Embryonic facial prominence (tissue), 1 donor: ENCODE results near the gene CSRP1.
"Not testable (repeated sequence)": the region's sequence is repeated elsewhere in the genome, so short reads cannot be mapped to it uniquely, and the experiment has no call there.

ENCODE experiments used
- DNase-seq: peaks from one replicate; pipeline ENCODE4 v3.0.0-alpha.2; 2016; ENCODE audit errors: extremely low spot score

The CSRP1 gene

GRCh38 chr1:201476670-201477344 lies 30.1 kb downstream of the CSRP1 start:
- no peak for DNase-seq

DNA sequence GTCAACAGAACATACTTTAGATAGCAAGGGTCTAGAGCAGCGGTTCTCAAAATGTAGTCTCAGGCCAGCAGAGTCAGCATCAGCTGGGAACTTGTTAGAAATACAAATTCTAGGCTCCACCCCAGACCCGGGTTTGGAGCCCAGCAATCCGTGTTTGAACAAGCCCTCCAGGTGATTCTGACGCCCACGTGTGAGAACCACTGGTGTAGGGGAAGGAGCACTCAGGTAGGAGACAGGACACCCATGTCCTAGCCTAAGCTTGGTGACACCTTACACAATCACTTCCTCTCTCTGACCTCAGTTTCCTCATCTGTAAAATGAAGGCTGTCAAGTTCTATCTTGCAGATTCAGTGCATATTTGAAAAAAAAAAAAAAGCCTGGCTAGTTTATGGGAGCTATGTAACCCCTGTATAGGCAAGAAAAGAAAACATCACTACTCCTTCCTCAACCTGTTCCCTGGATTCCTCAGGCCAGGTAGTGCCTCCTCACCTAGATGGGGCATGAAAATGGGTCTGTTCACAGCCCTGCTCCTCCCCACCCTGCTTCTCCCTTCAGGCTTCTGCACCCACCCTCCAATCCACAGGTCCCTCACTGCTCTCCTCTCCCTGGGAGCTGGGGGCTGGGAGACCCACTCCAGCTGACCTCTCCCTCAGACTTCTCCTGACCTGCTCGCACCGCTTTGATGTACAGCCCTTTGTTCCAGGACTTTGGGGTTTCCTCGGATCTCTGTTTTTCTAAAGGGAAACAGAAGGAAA lies 30.8 kb downstream of the CSRP1 start:
- DNase-seq: no peak

GRCh38 chr1:201475130-201475529 lies 31.8 kb downstream of the CSRP1 start:
- no peak for DNase-seq

- no peak for DNase-seq
Measured at GRCh38 chr1:201473296-201473695, 33.6 kb downstream of the CSRP1 start.

DNA sequence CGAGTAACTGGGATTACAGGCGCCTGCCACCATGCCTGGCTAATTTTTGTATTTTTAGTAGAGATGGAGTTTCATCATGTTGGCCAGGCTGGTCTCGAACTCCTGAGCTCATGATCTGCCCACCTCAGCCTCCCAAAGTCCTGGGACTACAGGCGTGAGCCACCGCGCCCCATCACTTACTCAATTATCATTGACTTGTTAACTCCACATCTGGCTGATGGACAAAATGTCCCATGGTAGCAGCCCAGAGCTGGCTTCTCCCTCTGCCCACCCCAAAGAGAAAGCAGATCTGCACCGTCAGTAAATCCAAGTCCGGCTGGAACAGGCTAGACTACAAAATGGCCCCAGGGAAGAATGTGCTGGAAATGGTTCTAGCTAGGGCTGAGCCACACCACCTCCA lies 34.6 kb downstream of the CSRP1 start:
- not testable (repeated sequence) for DNase-seq

DNA sequence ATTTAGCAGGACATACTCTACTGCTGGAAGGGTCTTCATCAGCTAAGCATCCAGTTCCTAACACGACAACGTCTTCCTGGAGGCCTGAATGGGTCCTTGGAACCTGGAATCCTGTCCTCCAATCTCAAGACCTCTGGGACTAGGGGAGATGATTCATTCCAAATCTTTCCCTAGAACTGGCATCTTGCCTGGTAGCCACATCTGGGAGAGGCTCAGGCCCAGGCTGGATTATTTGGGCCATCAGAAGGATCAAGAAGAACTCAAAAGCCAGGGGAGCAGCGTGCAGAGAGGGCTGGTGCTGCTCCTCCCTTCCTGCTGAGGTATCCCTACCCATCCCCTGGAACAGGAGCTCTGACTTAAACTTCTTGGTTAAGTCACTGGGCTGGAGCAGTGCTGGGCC lies 35.2 kb downstream of the CSRP1 start:
- DNase-seq: no peak

- no peak for DNase-seq
Measured at GRCh38 chr1:201470581-201470980, 36.3 kb downstream of the CSRP1 start.

DNA sequence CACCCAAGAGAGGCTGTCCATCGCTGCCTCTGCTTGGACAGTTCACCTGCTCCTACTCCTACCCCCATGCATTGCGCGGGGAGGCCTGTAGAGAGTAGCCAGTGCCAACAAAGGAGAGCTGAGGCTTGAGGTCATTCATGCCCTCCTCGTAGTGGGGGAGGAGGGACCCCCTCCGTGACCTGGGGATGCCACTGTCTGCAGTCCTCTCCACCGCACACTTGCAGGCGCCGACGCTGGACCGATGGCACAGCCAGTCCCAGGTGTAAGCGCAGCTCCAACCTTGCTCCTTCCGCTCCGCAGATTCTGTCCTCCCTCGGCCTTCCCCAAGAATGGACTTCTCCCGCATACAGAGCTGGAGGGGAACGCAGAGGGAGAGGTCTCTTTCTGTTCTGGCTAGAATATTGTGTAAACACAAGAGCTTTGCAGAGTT lies 37.3 kb downstream of the CSRP1 start:
- no peak for DNase-seq

- peak; percentile 58 for DNase-seq
Measured at GRCh38 chr1:201468844-201469644, 37.9 kb downstream of the CSRP1 start, which contains the start of gene PHLDA3. Gene PHLDA3 (minus strand): TSS chr1:201469188. CDS start chr1:201468786, 402 bp downstream.

DNA sequence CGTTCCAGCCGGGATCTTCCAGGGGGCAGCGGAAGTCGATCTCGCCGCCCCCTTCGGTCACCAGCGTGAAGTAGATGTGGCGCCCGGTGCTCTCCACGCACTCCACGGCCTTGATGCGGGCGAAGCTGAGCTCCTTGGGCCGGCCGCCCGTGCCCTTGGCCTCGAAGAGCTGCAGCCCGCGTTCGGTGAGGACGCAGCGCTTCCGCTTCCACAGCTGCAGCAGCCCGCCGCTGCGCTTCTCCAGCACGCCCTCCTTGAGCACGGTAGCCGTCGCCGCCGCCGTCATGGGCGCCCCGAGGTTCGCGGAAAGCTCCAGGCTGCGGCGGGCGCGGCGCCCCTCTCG lies 38.5 kb downstream of the CSRP1 start:
- DNase-seq: no peak

DNA sequence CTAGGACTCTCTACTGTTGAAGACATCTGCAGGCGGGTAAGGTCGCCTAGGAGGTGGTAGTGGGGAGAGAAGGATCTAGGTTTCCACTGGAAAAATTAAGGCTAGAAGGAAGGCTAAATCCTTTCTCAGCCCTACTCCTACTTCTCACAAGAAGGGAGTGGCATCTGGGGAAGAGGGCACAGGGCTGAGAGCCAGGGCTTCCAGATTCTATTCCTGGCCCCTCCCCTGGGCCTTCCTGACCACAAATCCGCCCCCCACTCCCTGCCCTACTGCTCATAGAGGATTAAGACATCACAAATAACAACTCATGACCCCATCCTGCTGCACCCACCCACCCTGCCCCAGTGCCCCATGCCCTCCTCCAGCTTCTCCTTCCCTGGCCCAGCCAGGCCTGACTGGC lies 40.4 kb downstream of the CSRP1 start:
- DNase-seq: no peak

- no peak for DNase-seq
Measured at GRCh38 chr1:201465698-201466290, 41.1 kb downstream of the CSRP1 start.

DNA sequence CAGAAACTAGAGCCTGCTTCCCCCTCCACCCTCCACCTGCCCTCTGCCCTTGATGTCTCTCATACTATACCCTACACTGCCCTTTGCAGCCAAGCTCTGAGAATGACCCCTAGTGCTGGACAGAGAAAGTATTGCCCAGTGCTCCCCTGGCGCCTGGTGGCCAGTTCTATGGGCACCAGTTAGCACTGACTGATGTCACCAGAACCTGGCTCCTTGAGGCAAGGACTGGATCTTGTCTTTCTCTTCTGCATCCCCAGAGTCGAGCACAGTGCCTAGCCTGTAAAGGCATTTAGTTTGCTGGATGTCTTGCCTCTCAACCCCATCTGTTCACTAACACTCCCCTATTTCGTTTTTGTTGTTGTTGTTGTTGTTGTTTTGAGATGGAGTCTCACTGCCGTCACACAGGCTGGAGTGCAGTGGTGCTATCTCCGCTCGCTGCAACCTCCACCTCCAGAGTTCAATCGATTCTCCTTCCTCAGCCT lies 43.8 kb downstream of the CSRP1 start:
- no peak for DNase-seq

DNA sequence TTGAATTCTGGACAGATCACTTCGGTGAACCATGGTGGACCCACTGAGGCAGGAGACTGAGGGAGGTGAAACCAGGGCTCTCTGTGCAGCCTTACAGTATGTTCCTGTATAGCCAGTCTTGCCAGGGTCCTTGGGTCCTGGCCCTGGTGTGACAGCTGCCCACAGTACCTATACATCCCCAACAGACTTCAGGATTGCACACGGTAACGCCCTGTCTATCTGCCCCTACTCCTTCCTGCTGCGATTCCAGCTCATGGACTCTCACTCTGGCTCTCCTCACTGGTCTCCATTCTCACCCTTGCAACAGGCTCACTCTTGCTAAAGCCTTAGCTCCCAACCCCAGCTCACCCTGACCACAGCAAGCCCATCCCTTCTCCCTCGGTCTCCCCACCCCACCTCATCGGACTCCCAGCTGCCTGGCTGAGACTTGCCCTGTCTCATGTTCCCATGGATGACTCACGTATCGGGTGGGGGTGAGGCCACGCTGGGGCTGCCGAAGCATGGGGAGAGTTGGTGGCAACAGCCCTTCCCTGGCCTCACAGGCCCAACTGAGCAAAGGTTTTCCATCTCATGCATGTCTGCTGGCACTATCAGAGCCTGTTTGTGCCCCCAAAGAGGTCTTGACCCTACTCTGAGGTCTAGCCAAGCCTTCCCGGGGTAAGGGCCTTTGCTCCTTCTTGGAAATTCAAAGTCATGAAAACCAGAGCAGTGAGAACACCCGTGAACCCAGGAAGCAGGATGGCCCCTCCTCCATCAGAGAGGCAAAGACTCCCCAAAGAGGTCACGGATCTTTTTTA lies 45.1 kb downstream of the CSRP1 start:
- no peak for DNase-seq

- DNase-seq: no peak
Measured at GRCh38 chr1:201460814-201461644, 45.9 kb downstream of the CSRP1 start.

DNA sequence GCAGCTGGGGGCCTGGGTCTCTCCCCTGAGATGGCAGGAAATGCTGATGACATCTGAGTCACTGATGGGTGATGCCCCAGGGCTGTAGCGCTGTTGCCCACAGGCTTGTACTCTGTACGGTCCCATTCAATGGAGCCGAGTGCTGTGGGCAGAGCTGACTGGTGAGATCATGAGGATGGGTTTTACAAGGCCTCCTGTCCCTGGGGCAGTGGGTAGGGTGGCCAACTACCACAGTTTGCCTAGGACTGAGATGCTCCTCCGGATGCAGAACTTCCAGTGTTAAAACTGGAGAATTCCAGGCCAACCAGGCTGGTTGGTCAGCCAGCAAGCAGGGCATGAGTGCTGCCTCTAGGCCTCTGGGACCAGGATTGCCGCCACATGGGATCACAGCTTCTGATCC lies 47.1 kb downstream of the CSRP1 start:
- no peak for DNase-seq

GRCh38 chr1:201459052-201459451 lies 47.9 kb downstream of the CSRP1 start:
- no peak for DNase-seq

DNA sequence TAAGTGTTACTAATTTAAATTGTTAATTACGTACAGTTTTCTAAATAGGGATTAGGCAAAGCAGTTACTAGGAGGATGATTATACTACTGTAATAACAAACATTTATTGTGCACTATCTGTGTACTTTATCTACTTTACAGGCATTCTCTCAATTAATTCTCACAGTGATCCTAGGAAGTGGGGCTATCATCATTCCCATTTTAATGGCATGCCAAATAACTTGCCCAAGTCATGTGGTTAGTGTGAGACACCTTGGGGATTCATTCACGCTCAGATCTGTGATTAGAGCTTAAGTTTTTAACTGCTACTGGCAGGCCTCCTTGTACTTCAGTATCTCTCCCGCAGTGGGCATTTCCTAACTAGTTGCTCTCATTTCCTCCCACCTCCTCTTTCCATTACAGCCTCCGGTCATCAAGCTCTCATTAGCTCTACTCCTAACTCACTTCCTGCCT lies 49.4 kb downstream of the CSRP1 start:
- DNase-seq: no peak

DNA sequence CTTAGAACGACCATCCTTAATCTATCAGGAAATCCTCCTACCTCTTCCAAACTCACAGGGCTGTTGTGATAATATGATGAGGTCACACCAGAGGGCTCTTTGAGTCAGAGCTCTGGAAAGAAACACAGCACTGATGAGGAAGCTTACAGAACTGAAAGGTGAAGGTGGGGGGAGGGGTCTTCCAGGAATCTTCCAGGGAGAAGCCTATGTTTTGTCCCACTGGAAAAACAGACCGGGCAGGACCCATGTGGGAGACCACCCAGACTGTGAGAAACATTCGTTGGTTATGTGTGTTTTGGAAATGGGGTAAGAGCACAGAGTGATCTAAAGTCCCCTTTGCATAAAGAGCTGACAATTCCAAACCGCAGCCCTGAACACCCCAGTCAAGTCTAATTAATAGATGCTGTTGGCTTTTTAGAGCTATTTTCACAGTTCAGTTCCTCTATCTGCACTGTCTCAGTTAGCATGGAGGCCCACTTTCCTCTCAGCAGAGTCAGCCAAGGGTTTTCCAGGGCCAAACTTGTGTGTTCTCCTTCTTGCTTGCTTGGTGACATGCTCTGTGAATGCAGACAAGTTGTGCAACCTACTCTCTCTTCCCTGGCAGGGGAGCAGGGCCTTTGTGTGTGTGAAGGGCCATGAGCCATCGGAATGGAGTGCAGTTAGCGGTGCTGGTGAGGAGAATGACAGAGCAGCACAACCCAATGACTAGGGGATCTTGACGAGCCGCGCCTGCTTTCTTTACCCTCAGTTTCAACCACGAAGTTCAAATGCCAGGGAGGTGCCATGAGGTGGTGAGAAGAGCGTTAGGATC lies 50.2 kb downstream of the CSRP1 start:
- DNase-seq: no peak
